Posterior vena cava (tissue), 2 donors: ENCODE data around the gene IREB2. TPM values are rescaled to one million over a fixed set of nuclear protein-coding genes. Genes with fewer than 3 reads are reported as not detected.
"Not testable (repeated sequence)": the region's sequence is repeated elsewhere in the genome, so short reads cannot be mapped to it uniquely, and the experiment has no call there.

Experiments used
- DNase-seq: peaks from one replicate; pipeline ENCODE4 v3.0.0-alpha.2; 2020; ENCODE audit warnings: low spot score
- intact Hi-C, 2 donors: fragments of 100-400 bp; cut with DNase I; formaldehyde crosslinking; loops; one replicate each; pipeline versions ENCODE4 v1.14.1 to v1.14.2; 2022 to 2023
- total RNA-seq, 2 donors: library from RNA; stranded (reverse); fragmentation: NEBNext Ultra II Directional; extraction: Animal tissue kit (Norgen Biotek cat#: 25700); gene quantifications; one replicate each; pipeline ENCODE4 v1.2.1, GENCODE V29; 2021
- donor health status: DM: yes; HTN: yes; CAD: no.
- donor health status: DM: yes; HTN: yes; CAD: no.

Gene IREB2
- total RNA-seq, 2 donors from 2014 or later: 37.8 to 43.1 TPM

GRCh38 chr15:78404125-78404524, 33.9 kb upstream of the IREB2 start:
- intact Hi-C loops: no loop called here
- DNase-seq: no peak

GRCh38 chr15:78404796-78405195, 33.2 kb upstream of the IREB2 start:
- DNase-seq, intact Hi-C loops: not testable (repeated sequence)

- no peak for DNase-seq
- intact Hi-C loops: no loop called here
These were observed 32.6 kb upstream of the IREB2 start for GRCh38 chr15:78405336-78405924.

GRCh38 chr15:78406016-78406585, 31.9 kb upstream of the IREB2 start:
- DNase-seq: no peak
- intact Hi-C loops: no loop called here

- no peak for DNase-seq
- intact Hi-C loops: no loop called here
These were observed 30.2 kb upstream of the IREB2 start for GRCh38 chr15:78407608-78408354.

- intact Hi-C loops: no loop called here
These were observed 29.7 kb upstream of the IREB2 start for GRCh38 chr15:78408355-78408640.

GRCh38 chr15:78408961-78409360, 29.1 kb upstream of the IREB2 start:
- intact Hi-C loops: no loop called here
- DNase-seq: no peak

More at GRCh38 chr15:78408355-78408640, 29.7 kb upstream of the IREB2 start:
- no peak for DNase-seq

- intact Hi-C loops: loop anchor here (5.0 to 10.0 kb wide), 2 partner anchors 86 to 89 kb away; no protein-coding TSS in a partner anchor
- no peak for DNase-seq
These were observed 27.0 kb upstream of the IREB2 start for GRCh38 chr15:78411061-78411460.

GRCh38 chr15:78414621-78415250, 23.3 kb upstream of the IREB2 start:
- intact Hi-C loops: loop anchor here (5.0 to 10.0 kb wide), 2 partner anchors 90 to 92 kb away; no protein-coding TSS in a partner anchor
- no peak for DNase-seq

GRCh38 chr15:78415284-78415683, 22.7 kb upstream of the IREB2 start:
- no peak for DNase-seq
- intact Hi-C loops: loop anchor here in 1 of 2 donors (10.0 kb wide), 1 partner anchor 90 kb away; no protein-coding TSS in a partner anchor

GRCh38 chr15:78417754-78418630, 20.0 kb upstream of the IREB2 start:
- intact Hi-C loops: loop anchor here in 1 of 2 donors (10.0 kb wide), 1 partner anchor 93 kb away; no protein-coding TSS in a partner anchor
- no peak for DNase-seq

- intact Hi-C loops: loop anchor here in 1 of 2 donors (10.0 kb wide), 1 partner anchor 94 kb away; no protein-coding TSS in a partner anchor
- no peak for DNase-seq
These were observed 19.3 kb upstream of the IREB2 start for GRCh38 chr15:78418686-78419085.

- DNase-seq: no peak
- intact Hi-C loops: loop anchor here in 1 of 2 donors (10.0 kb wide), 1 partner anchor 95 kb away; no protein-coding TSS in a partner anchor
These were observed 18.6 kb upstream of the IREB2 start for GRCh38 chr15:78419367-78419766.

- DNase-seq: no peak
- intact Hi-C loops: no loop called here
These were observed 17.8 kb upstream of the IREB2 start for GRCh38 chr15:78420220-78420619.

GRCh38 chr15:78420766-78421165, 17.2 kb upstream of the IREB2 start:
- no peak for DNase-seq
- intact Hi-C loops: no loop called here

- intact Hi-C loops: no loop called here
- no peak for DNase-seq
These were observed 16.6 kb upstream of the IREB2 start for GRCh38 chr15:78421238-78421965.

GRCh38 chr15:78422571-78423340, 15.3 kb upstream of the IREB2 start:
- DNase-seq: peak; percentile 87
- intact Hi-C loops: no loop called here

- intact Hi-C loops: no loop called here
- DNase-seq: no peak
These were observed 13.3 kb upstream of the IREB2 start for GRCh38 chr15:78424673-78425072.
